CD14-positive monocyte (primary cell): ENCODE data around the gene EMID1. TPM values are rescaled to one million over a fixed set of nuclear protein-coding genes. Genes with fewer than 3 reads are reported as not detected.
A peak's percentile ranks its signal among the peaks of the same experiment; 100 is the strongest.

Source experiments
- DNase-seq, 3 donors: peaks; one replicate each; pipeline ENCODE4 v3.0.0-alpha.2; 2011 to 2022
- H2AFZ ChIP-seq: 2 replicates; pipeline ENCODE4 v1.6.0; 2012; ENCODE audit warnings: mild to moderate bottlenecking, low read depth, low read length, inconsistent platforms; ENCODE audit not compliant: insufficient read depth, poor library complexity, severe bottlenecking
- H3K27ac ChIP-seq, 2 donors: 1 replicate in 1 of 2; 2 replicates in 1 of 2; pipeline ENCODE4 v1.5.1; 2012 to 2013; ENCODE audit warnings: low read length in 2 of 2, control low read depth in 1 of 2, inconsistent platforms in 1 of 2, low read depth in 1 of 2, mild to moderate bottlenecking in 1 of 2
- H3K27me3 ChIP-seq, 2 donors: one replicate each; pipeline versions ENCODE4 v1.6.0 to v1.6.1; 2011 to 2013; ENCODE audit warnings: low read length in 2 of 2; ENCODE audit not compliant: control insufficient read depth in 2 of 2, insufficient read depth in 2 of 2
- H3K36me3 ChIP-seq, 2 donors: replicated peaks in 1 of 2; 1 replicate in 1 of 2; 2 replicates in 1 of 2; pipeline versions ENCODE4 v1.5.1 to v1.6.1; 2012 to 2013; ENCODE audit warnings: low read length in 2 of 2, control low read depth in 1 of 2, inconsistent platforms in 1 of 2, mild to moderate bottlenecking in 1 of 2; ENCODE audit not compliant: insufficient read depth in 2 of 2, control insufficient read depth in 1 of 2
- H3K4me1 ChIP-seq, 2 donors: 1 replicate in 1 of 2; 2 replicates in 1 of 2; pipeline versions ENCODE4 v1.5.1 to v1.6.1; 2012 to 2013; ENCODE audit warnings: low read length in 2 of 2, control low read depth in 1 of 2, inconsistent platforms in 1 of 2, mild to moderate bottlenecking in 1 of 2, moderate library complexity in 1 of 2; ENCODE audit not compliant: insufficient read depth in 2 of 2, control insufficient read depth in 1 of 2
- H3K4me2 ChIP-seq: replicated peaks from 2 replicates; pipeline ENCODE3; 2012; ENCODE audit warnings: low read length, moderate library complexity, mild to moderate bottlenecking; ENCODE audit not compliant: poor library complexity, severe bottlenecking; ENCODE audit errors: extremely low read depth
- H3K4me3 ChIP-seq, 3 experiments: fragments of 200-600 bp in 1 of 3; sonication (generic) in 1 of 3; replicated peaks in 1 of 3; 1 replicate in 2 of 3; 2 replicates in 1 of 3; pipeline ENCODE4 v1.5.1; 2011 to 2013; ENCODE audit warnings: low read length in 3 of 3, mild to moderate bottlenecking in 3 of 3, control low read depth in 2 of 3, low read depth in 2 of 3, inconsistent platforms in 1 of 3, moderate library complexity in 1 of 3
- H3K79me2 ChIP-seq: 2 replicates; pipeline ENCODE4 v1.6.0; 2012; ENCODE audit warnings: mild to moderate bottlenecking, control low read depth, inconsistent platforms, low read length, moderate library complexity; ENCODE audit not compliant: insufficient read depth
- H3K9ac ChIP-seq: 2 replicates; pipeline ENCODE4 v1.6.0; 2017; ENCODE audit warnings: low read length, mild to moderate bottlenecking; ENCODE audit not compliant: insufficient read depth, poor library complexity, severe bottlenecking
- H3K9me3 ChIP-seq, 2 donors: replicated peaks in 1 of 2; 1 replicate in 1 of 2; 2 replicates in 1 of 2; pipeline versions ENCODE4 v1.5.1 to v1.6.1; 2012 to 2013; ENCODE audit warnings: low read length in 2 of 2, control low read depth in 1 of 2; ENCODE audit not compliant: control insufficient read depth in 1 of 2, insufficient read depth in 1 of 2
- H4K20me1 ChIP-seq: 2 replicates; pipeline ENCODE4 v1.6.0; 2012; ENCODE audit warnings: mild to moderate bottlenecking, low read length, control low read depth, moderate library complexity; ENCODE audit not compliant: insufficient read depth
- H3K27ac Mint-ChIP-seq, 7 donors: one replicate each; pipeline ENCODE4 v1.8.0; 2020; ENCODE audit warnings: mild to moderate bottlenecking in 7 of 7, mixed read lengths in 7 of 7, moderate library complexity in 6 of 7, inconsistent platforms in 2 of 7
- H3K27me3 Mint-ChIP-seq, 3 donors: one replicate each; pipeline ENCODE4 v1.8.0; 2021 to 2022; ENCODE audit warnings: low read depth in 3 of 3, mild to moderate bottlenecking in 3 of 3, mixed read lengths in 3 of 3, moderate library complexity in 3 of 3, inconsistent platforms in 1 of 3
- H3K36me3 Mint-ChIP-seq, 2 donors: one replicate each; pipeline ENCODE4 v1.8.0; 2020; ENCODE audit warnings: mixed read lengths in 2 of 2, inconsistent platforms in 1 of 2, mild to moderate bottlenecking in 1 of 2
- H3K4me1 Mint-ChIP-seq: one replicate; pipeline ENCODE4 v1.8.0; 2020; ENCODE audit warnings: mild to moderate bottlenecking, mixed read lengths
- H3K4me3 Mint-ChIP-seq, 2 donors: one replicate each; pipeline ENCODE4 v1.8.0; 2020; ENCODE audit warnings: mild to moderate bottlenecking in 2 of 2, mixed read lengths in 2 of 2, moderate library complexity in 1 of 2
- H3K9me3 Mint-ChIP-seq, 7 donors: one replicate each; pipeline ENCODE4 v1.8.0; 2020 to 2022; ENCODE audit warnings: mixed read lengths in 7 of 7, mild to moderate bottlenecking in 6 of 7, moderate library complexity in 6 of 7, inconsistent platforms in 2 of 7
- WGBS: methylation state at CpG from one replicate; pipeline ENCODE4 v1.1.5; 2013; ENCODE audit warnings: missing lambda C conversion rate; ENCODE audit not compliant: insufficient coverage; 5-methylcytosine and 5-hydroxymethylcytosine counted together
- intact Hi-C, 2 donors: fragments of 100-400 bp; cut with micrococcal nuclease; formaldehyde crosslinking; loops; one replicate each; pipeline versions ENCODE4 v1.15.0 to v1.15.1; 2023
- polyA plus RNA-seq, 3 donors: library from polyadenylated mRNA; depleted of rRNA in 1 of 3; unstranded in 2 of 3; stranded (reverse) in 1 of 3; fragments of 300-500 nt in 2 of 3; fragments of >200 nt in 1 of 3; fragmentation: Illumina TruSeq in 2 of 3; gene quantifications; 1 replicate in 2 of 3; 2 replicates in 1 of 3; pipeline ENCODE4 v1.2.3, GENCODE V29; 2012 to 2021
- TF ChIP-seq, protein P1 (sequence below): fragments of 200-600 bp; IDR thresholded peaks from one replicate; pipeline ENCODE4 v1.8.0; 2022; ENCODE audit warnings: antibody characterized with exemption, mild to moderate bottlenecking

EMID1 gene
- polyA plus RNA-seq, 3 donors = not detected

- H3K27ac Mint-ChIP-seq = peak overlapping the region in 1 of 7 donors; percentile 66
- intact Hi-C loops = no loop called here
- no peak for DNase-seq
- Histone ChIP-seq H3K79me2 (no peaks in the 10 kb centered on the region), H3K9ac (no peak overlapping the region), H2AFZ (no peak overlapping the region), H4K20me1 (no peaks in the 10 kb centered on the region), H3K27me3 (peaks cover 6 to 36% of the 10 kb centered on the region in 2 donors), H3K9me3 (no peaks in the 10 kb centered on the region), H3K4me2 (no peak overlapping the region), H3K4me3 (no peak overlapping the region), H3K36me3 (no peaks in the 10 kb centered on the region), H3K4me1 (peaks cover 11 to 20% of the 10 kb centered on the region in 2 donors), H3K27ac (no peak overlapping the region)
- peaks cover 0 to 6% (median 0%) of the 10 kb centered on the region in 7 donors for H3K9me3 Mint-ChIP-seq
- TF ChIP-seq, protein P1, sequence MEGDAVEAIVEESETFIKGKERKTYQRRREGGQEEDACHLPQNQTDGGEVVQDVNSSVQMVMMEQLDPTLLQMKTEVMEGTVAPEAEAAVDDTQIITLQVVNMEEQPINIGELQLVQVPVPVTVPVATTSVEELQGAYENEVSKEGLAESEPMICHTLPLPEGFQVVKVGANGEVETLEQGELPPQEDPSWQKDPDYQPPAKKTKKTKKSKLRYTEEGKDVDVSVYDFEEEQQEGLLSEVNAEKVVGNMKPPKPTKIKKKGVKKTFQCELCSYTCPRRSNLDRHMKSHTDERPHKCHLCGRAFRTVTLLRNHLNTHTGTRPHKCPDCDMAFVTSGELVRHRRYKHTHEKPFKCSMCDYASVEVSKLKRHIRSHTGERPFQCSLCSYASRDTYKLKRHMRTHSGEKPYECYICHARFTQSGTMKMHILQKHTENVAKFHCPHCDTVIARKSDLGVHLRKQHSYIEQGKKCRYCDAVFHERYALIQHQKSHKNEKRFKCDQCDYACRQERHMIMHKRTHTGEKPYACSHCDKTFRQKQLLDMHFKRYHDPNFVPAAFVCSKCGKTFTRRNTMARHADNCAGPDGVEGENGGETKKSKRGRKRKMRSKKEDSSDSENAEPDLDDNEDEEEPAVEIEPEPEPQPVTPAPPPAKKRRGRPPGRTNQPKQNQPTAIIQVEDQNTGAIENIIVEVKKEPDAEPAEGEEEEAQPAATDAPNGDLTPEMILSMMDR = no peak
- H3K27me3 Mint-ChIP-seq = peaks cover 29 to 41% (median 32%) of the 10 kb centered on the region in 3 donors
- H3K4me3 Mint-ChIP-seq = no peak overlapping the region
- peaks cover 1 to 2% of the 10 kb centered on the region in 2 donors for H3K36me3 Mint-ChIP-seq
- 86% methylated on average over 2 of the region's 3 CpGs for WGBS
- H3K4me1 Mint-ChIP-seq = peaks cover 16% of the 10 kb centered on the region
These were observed 3.9 kb downstream of the EMID1 start for GRCh38 chr22:29209624-29209929.

- Histone ChIP-seq H4K20me1 (no peaks in the 10 kb centered on the region), H3K4me2 (no peak overlapping the region), H3K36me3 (no peaks in the 10 kb centered on the region), H3K4me1 (peaks cover 7 to 13% of the 10 kb centered on the region in 2 donors), H3K27ac (no peak overlapping the region), H3K27me3 (peaks cover 5 to 28% of the 10 kb centered on the region in 2 donors), H3K9ac (no peak overlapping the region), H3K9me3 (no peaks in the 10 kb centered on the region), H3K79me2 (no peaks in the 10 kb centered on the region), H2AFZ (no peak overlapping the region), H3K4me3 (no peak overlapping the region)
- Mint-ChIP-seq H3K27ac (no peak overlapping the region), H3K9me3 (peaks cover 0 to 6% (median 0%) of the 10 kb centered on the region in 7 donors), H3K27me3 (peaks cover 24 to 30% (median 24%) of the 10 kb centered on the region in 3 donors), H3K4me1 (peaks cover 9% of the 10 kb centered on the region), H3K36me3 (peaks cover 0 to 1% of the 10 kb centered on the region in 2 donors), H3K4me3 (no peak overlapping the region)
- intact Hi-C loops = no loop called here
- 89% methylated on average over 11 of the region's 11 CpGs for WGBS
- DNase-seq = no peak
- TF ChIP-seq, protein P1 = no peak
These were observed 5.4 kb downstream of the EMID1 start for GRCh38 chr22:29211066-29211465.
